ENCODE measurements around the gene ESRRG.

The ESRRG gene

GRCh38 chr1:216626394-216627067, 96.7 kb downstream of the ESRRG start:
- DNase-seq: no peak

GRCh38 chr1:216621536-216621935, 101.7 kb downstream of the ESRRG start:
- no peak for DNase-seq

DNA sequence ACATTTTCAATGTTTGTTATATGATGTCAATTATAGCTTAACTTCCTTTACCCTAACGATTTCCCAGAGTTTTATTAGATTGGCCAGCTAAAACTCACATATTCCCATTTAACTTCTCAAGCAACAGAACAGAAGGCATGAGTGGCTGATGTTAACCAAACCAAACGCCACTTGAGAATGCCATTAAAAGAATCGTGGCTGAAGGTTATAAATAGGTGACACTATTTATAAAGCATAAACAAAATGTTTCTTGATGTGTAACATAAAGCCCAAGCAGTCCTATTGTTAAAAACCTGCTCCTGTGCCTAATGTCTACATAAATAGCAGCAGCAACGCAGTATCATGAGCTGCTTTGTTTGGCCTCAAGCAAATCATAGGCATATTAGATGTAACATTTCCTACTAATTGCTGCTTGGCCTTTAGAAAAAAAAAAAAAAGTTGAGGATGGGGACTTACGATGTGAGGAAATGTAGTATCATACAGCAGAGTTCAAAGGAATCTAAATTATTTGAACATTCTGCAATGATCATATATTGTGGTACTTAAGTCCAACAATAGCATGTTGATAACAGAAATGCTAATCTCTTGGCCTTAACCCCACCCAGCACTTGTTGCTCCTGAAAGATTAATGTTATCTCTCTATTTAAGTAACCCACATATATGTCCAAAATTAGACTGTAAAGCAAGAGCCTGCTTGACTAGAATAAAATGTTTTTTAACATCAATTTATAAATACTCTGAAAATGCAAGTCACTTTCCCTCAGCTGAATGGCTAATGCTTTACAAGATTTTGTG, 106.0 kb downstream of the ESRRG start:
- DNase-seq: no peak

DNA sequence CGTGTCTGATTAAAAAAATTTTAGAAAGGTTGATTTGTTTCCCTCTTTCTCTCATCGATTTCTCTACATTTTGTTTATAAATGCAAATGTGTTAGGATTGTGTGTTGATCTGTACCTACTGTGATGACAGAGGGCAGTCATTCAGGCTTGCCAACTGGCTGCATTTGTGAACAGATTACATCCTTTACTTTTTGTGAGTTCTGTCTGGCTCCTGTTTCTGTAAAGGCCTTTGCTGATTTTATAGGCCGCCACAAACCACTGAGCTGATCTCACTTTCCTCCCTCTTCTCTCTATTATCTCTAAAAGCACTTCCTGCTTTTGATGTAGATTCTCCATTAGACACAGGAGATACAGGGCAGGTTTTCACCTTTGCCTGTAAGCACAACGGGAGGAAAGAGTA, 106.8 kb downstream of the ESRRG start:
- DNase-seq: no peak

GRCh38 chr1:216614011-216614934, 109.0 kb downstream of the ESRRG start:
- DNase-seq: no peak

- no peak for DNase-seq
Observed at GRCh38 chr1:216612291-216612690, 110.9 kb downstream of the ESRRG start.

DNA sequence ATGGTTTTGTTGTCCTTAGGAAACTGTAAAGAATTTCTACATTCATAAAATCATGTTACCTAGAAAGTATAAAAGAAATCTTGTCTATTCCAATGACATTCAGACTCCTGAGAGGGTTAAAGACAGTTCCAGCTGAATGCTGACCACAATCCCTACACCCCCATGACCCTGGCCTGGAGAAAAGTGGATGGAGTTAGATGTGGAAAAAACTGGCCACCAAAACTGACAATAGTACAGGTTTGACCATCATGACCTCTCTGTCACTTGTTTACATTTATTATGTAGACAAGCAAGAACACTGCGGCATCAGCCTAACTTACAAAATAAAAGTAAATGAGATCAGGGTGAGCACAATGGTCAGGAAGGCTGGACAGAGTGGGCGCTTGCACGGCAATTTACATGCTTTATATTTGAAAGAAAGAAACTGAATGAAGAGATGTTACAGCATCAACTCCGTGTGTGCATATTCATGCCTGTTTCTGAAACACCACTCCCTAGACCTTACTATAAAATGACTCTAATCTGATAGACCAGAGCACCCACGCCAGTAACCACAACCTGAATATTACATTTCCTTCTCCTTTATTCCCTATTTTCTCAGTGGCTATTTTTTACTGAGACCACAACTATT, 116.0 kb downstream of the ESRRG start:
- no peak for DNase-seq

GRCh38 chr1:216606047-216606637, 117.1 kb downstream of the ESRRG start:
- no peak for DNase-seq

GRCh38 chr1:216604771-216605170, 118.5 kb downstream of the ESRRG start:
- no peak for DNase-seq

- DNase-seq: no peak
Observed at GRCh38 chr1:216600730-216601609, 122.3 kb downstream of the ESRRG start.

DNA sequence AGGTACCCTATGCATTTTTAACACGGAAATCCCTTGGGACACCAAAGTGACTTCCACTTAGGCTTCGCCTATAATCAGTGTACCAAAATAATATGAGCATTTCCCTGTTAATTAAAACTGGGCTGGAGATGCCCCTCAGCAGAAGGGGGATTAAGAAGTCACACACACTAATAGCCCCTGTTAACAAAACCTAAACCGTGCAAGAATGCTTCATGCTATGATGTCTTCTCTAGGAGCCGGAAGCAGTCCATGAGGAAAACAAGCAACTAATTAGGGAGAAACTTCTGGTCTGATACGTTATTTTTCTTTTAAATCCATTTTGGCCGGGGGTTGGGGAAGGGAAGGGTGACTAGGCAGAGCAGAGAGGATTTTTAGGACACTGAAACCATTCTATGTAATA, 123.4 kb downstream of the ESRRG start:
- DNase-seq: no peak

DNA sequence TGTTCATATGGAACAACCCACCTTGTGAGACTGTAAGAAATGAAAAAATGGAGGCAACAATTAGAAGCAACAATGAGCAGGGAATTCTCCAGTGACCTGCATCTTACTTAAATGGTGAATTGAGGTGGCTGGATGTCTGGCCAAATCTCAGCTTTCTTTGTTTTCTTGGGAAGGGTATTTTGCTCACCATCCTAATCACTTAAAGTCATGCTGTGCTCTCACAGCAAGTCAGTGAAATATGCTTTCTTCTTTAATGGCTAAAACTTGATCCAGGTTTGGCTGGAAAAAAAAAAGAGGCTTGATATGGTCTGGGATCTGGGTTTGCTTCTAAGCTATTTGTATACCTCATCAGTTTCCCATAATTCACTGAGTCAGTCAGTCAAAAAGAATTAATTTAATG, 124.8 kb downstream of the ESRRG start:
- no peak for DNase-seq

- DNase-seq: no peak
Observed at GRCh38 chr1:216596281-216596862, 126.9 kb downstream of the ESRRG start.

DNA sequence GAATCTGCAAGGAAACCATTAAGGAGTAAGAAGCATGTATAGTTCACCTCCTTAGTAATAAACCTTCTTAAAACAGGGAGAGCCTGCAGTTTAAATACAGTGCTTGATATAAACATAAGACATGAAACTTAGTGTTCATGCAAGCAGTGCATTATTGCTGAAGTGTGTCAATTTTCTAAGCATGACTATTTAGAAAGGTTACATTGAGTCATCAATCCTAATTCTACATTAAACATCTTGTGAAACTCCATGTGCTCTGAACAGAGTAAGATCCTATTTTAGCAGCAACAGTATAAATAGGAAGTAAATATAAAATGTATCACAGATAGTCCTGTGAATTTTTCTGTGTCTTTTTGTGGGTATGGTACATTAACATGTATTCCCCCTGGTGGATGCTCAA, 135.5 kb downstream of the ESRRG start:
- DNase-seq: no peak

- no peak for DNase-seq
Observed at GRCh38 chr1:216582151-216582550, 141.1 kb downstream of the ESRRG start.

GRCh38 chr1:216580538-216581057, 142.6 kb downstream of the ESRRG start:
- no peak for DNase-seq

- no peak for DNase-seq
Observed at GRCh38 chr1:216576234-216576937, 146.8 kb downstream of the ESRRG start.

GRCh38 chr1:216566641-216567205, 156.5 kb downstream of the ESRRG start:
- no peak for DNase-seq

DNA sequence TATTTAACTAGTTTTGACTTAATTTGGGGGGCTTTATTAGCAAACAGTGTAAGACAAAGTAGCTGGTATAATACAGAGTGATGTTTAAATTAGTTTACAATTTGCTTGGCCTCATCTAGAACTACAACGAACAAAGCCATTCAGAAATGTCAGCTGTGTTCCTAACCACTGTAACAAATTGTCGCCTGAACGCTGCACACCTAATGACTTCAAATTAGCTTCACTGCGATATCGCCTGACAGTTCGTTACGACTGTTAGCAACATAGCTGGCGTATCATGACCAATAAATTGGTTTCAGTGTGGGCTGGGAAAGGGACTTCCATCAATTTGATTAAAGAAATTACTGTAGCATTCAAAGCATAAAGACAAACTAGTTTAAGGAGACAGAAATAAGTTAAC, 160.1 kb downstream of the ESRRG start:
- no peak for DNase-seq

DNA sequence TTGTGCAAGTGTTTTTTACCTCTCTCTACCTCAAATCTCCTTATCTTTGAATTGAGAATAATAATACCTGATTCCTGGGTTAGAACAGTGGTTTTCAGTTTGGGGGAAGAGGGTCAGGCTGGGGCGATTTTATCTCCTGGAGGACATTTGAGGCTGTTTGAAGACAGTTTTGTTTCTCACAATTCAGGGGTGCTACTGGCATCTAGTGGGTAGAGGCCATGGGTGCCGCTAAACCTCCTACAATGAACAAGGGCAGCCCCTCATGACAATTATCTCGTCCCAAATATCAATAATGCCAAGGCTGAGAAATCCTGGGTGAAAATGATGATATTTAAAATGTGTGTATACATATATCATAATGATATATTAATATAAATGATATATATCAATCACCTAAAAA, 160.8 kb downstream of the ESRRG start:
- no peak for DNase-seq

Data from activated naive CD4-positive, alpha-beta T cell treated with anti-CD3 and anti-CD28 coated beads, Interleukin-2, amount 50 U/mL, for 16 hours (primary cell).